ENCODE measurements around the gene ATN1. TPM values are rescaled to one million over a fixed set of nuclear protein-coding genes. Genes with fewer than 3 reads are reported as not detected.

The ATN1 gene
- total and polyA plus RNA-seq, 9 of the 15 experiments (the other 6 are each of a cell fraction or from before 2014, with no cell fraction given), result 0.15 to 49.8 (median 2.7) TPM

GRCh38 chr12:6964605-6965025 lies 36.9 kb downstream of the ATN1 start (continued):
- TF ChIP-seq ZNF263 (CRISPR knock-in tag; IDR thresholded peaks at IDR 0.05; ENCODE audit: borderline replicate concordance) (0 out of 2 replicates have a peak, but pooled peaks have one; percentile 41), SRSF3 (IDR thresholded peaks at IDR 0.05; ENCODE audit: insufficient read depth, low read length) (no peak), FOXA1 (IDR thresholded peaks at IDR 0.05; ENCODE audit: borderline replicate concordance) (no peak), ZNF766 (CRISPR knock-in tag; conservative IDR thresholded peaks at IDR 0.05) (no peak), ZNF175 (CRISPR knock-in tag; IDR thresholded peaks at IDR 0.05; ENCODE audit: low read depth) (no peak), FOXO4 (CRISPR knock-in tag; IDR thresholded peaks at IDR 0.05) (no peak), SMARCB1 (IDR thresholded peaks at IDR 0.05; ENCODE audit: insufficient read length, low read depth) (no peak), NCOR1 (IDR thresholded peaks at IDR 0.05) (peak; percentile 81), HDGF (IDR thresholded peaks at IDR 0.05) (no peak), E2F3 (CRISPR knock-in tag; IDR thresholded peaks at IDR 0.05) (no peak), GATAD2B (IDR thresholded peaks at IDR 0.05; ENCODE audit: borderline replicate concordance) (no peak), PCBP2 (IDR thresholded peaks at IDR 0.05; ENCODE audit: low read depth, low read length, poor library complexity, severe bottlenecking) (no peak), ZKSCAN8 (CRISPR knock-in tag; IDR thresholded peaks at IDR 0.05) (peak; percentile 60; the same call in 1 of the 2 replicates), TRIM28 (IDR thresholded peaks at IDR 0.05) (no peak), RAD51 (IDR thresholded peaks at IDR 0.05; ENCODE audit: borderline replicate concordance, low read depth) (no peak), HOMEZ (CRISPR knock-in tag; IDR thresholded peaks at IDR 0.05) (no peak), HDAC2 (IDR thresholded peaks at IDR 0.05) (no peak; the same call in 1 of the 2 replicates), ZMIZ1 (IDR thresholded peaks at IDR 0.05; ENCODE audit: low read depth in 2 of 2, low read length in 2 of 2) (0 out of 4 replicates have a peak, but pooled peaks of 1 of the 2 experiments have one; percentile 51), MLX (CRISPR knock-in tag; conservative IDR thresholded peaks at IDR 0.05) (no peak)
- TF ChIP-seq, protein P1, sequence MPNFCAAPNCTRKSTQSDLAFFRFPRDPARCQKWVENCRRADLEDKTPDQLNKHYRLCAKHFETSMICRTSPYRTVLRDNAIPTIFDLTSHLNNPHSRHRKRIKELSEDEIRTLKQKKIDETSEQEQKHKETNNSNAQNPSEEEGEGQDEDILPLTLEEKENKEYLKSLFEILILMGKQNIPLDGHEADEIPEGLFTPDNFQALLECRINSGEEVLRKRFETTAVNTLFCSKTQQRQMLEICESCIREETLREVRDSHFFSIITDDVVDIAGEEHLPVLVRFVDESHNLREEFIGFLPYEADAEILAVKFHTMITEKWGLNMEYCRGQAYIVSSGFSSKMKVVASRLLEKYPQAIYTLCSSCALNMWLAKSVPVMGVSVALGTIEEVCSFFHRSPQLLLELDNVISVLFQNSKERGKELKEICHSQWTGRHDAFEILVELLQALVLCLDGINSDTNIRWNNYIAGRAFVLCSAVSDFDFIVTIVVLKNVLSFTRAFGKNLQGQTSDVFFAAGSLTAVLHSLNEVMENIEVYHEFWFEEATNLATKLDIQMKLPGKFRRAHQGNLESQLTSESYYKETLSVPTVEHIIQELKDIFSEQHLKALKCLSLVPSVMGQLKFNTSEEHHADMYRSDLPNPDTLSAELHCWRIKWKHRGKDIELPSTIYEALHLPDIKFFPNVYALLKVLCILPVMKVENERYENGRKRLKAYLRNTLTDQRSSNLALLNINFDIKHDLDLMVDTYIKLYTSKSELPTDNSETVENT (CRISPR knock-in tag; IDR thresholded peaks at IDR 0.05), result no peak

Data from K562 (cell line).